ENCODE results near the gene ECI2. TPM values are rescaled to one million over a fixed set of nuclear protein-coding genes. Genes with fewer than 3 reads are reported as not detected.

ECI2 gene
- total RNA-seq, 4 donors from 2014 or later = 22.8 to 35.4 (median 30.2) TPM

DNA sequence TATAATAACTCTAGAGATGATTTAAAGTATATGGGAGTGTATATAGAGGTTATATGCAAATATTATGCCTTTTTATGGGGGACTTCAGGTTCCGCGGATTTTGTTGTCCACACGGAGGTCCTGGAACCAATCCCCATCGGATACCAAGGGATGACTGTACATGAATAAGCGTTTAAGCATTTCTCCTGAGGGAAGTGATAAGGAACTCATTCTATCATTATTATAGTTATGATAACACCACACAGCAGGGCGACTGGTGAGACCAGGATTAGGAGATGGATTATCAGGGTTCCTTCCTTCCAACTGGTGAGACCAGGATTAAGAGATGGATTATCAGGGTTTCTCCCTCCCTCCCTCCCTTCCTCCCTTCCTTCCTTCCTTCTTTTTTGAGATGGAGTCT is 6.6 kb downstream of the ECI2 start:
- intact Hi-C loops (cut with DNase I; ENCODE audit: low total_unique reads) = no loop called here
- TF ChIP-seq, protein P1, sequence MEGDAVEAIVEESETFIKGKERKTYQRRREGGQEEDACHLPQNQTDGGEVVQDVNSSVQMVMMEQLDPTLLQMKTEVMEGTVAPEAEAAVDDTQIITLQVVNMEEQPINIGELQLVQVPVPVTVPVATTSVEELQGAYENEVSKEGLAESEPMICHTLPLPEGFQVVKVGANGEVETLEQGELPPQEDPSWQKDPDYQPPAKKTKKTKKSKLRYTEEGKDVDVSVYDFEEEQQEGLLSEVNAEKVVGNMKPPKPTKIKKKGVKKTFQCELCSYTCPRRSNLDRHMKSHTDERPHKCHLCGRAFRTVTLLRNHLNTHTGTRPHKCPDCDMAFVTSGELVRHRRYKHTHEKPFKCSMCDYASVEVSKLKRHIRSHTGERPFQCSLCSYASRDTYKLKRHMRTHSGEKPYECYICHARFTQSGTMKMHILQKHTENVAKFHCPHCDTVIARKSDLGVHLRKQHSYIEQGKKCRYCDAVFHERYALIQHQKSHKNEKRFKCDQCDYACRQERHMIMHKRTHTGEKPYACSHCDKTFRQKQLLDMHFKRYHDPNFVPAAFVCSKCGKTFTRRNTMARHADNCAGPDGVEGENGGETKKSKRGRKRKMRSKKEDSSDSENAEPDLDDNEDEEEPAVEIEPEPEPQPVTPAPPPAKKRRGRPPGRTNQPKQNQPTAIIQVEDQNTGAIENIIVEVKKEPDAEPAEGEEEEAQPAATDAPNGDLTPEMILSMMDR (IDR thresholded peaks at IDR 0.05) = no peak
- TF ChIP-seq POLR2A (IDR thresholded peaks at IDR 0.05) = no peak
- no peak overlapping the region for H3K4me3 ChIP-seq (ENCODE audit: low read depth, poor library complexity, severe bottlenecking)
- 94% methylated on average over 6 of the region's 6 CpGs for WGBS, 2 donors
- no peak for DNase-seq (ENCODE audit: low spot score in 2 of 2)

DNA sequence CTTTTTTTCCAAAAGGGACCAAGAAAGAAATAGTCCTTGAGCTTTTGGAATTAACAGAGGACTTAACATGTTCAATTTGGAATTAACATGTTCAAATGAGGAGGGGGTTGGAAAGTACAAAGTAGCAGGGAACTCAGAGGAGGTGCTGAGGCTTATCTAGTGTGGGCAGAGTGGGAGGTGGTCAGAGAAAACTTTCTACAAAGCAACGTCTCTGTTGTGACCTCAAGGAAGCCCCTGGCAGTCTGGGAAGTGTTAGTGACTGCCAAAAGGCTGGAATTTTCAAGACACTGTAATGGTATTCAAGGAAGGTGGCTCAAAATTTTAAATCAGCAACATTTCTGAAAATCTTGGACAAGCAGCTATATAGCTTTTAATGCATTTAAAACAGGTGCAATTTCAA is 7.3 kb downstream of the ECI2 start:
- no peak overlapping the region for H3K4me3 ChIP-seq (ENCODE audit: low read depth, poor library complexity, severe bottlenecking)
- TF ChIP-seq, protein P1 (IDR thresholded peaks at IDR 0.05) = no peak
- TF ChIP-seq POLR2A (IDR thresholded peaks at IDR 0.05) = no peak
- DNase-seq (ENCODE audit: low spot score in 2 of 2) = no peak
- 46 to 55% methylated on average over 1 of the region's 1 CpG for WGBS, 2 donors
- intact Hi-C loops (cut with DNase I; ENCODE audit: low total_unique reads) = no loop called here

DNA sequence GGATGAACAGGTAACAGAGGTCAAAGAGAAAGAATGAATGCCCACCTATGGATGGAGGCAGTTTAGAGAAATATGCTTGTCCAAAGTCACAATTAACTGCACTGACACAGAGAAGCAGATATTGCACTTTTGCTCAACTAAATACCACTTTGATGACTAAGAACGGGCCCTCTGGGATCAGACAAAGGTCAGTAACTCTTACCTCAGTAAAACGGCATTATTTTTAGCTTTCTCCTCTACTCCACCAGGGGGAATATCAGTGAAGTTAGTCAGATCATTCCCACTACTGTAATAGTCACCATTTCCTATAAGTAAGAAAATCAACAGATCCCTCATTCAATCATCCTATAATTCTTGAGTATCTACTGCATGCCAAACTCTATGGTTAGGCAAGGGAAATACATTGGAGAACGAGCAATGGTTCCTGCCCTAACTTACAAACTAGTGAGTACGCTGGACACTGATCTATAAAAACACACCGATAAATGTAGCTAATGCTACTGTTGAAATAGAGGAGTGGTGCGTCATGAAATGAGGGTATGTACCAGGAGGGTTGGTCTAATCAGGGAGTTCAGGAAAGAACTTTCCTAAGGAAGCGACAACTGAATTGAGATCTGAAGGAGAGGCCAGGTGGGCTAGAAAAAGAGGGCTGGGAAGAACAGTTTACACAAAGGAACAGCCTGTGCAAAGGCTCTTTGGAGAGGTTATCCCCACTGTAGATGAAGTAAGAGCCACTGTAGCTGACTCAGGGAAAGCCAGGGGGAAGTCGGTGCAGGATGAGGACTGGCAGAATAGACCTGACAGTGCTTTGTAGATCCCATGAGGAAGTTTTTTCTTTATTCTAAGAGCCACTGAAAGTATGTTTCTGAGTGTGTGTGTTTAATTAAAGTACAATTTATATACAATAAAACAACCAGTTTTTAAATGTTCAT is 9.2 kb downstream of the ECI2 start:
- WGBS, 2 donors = 80 to 86% methylated on average over 7 to 8 of the region's 8 CpGs
- no peak overlapping the region for H3K4me3 ChIP-seq (ENCODE audit: low read depth, poor library complexity, severe bottlenecking)
- intact Hi-C loops (cut with DNase I; ENCODE audit: low total_unique reads) = no loop called here
- TF ChIP-seq POLR2A (IDR thresholded peaks at IDR 0.05) = no peak
- TF ChIP-seq, protein P1 (IDR thresholded peaks at IDR 0.05) = no peak
- no peak for DNase-seq (ENCODE audit: low spot score in 2 of 2)

DNA sequence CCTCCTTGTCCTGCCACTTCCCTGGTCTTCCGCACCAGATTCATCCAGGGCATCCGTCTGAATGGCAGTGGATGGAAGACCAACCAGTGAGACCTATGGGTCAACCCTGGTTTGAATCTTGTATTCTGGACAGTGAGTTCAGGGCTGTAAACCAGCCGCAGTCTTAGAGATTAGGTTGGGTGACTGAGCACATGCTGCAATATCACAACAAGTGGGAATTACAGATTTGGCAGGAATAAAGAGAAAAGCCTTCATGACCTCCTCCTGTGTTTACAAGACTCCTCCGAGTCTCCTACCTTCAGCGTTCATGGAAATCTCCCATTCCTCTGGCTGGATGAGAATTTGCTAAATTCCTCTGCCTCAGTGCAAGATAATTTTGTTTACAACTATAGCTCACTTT is 9.9 kb downstream of the ECI2 start:
- DNase-seq (ENCODE audit: low spot score in 2 of 2) = no peak
- H3K4me3 ChIP-seq (ENCODE audit: low read depth, poor library complexity, severe bottlenecking) = no peak overlapping the region
- intact Hi-C loops (cut with DNase I; ENCODE audit: low total_unique reads) = no loop called here
- no peak for TF ChIP-seq POLR2A (IDR thresholded peaks at IDR 0.05)
- TF ChIP-seq, protein P1 (IDR thresholded peaks at IDR 0.05) = no peak
- 94 to 95% methylated on average over 5 of the region's 5 CpGs for WGBS, 2 donors

DNA sequence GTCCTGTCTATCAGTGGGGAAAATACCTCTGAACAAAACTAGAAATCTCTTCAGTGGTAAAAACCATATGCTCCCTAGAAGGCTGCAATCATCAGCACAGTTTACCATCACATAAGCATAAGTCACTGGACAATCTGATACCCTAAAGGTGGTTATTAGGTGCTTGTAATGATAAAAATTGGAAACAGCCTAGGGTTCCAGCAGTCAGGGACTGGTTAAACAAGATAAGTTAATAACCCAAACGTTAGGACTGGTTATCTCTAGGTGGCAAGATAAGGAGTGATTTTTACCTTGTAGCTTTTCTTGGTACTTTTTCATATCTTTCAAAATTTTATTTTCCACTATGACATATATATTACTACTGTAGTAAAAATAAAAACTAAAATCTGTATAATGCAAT is 11.0 kb downstream of the ECI2 start:
- WGBS, 2 donors = 52 to 59% methylated on average over 1 of the region's 1 CpG
- no peak overlapping the region for H3K4me3 ChIP-seq (ENCODE audit: low read depth, poor library complexity, severe bottlenecking)
- intact Hi-C loops (cut with DNase I; ENCODE audit: low total_unique reads) = no loop called here
- no peak for TF ChIP-seq POLR2A (IDR thresholded peaks at IDR 0.05)
- TF ChIP-seq, protein P1 (IDR thresholded peaks at IDR 0.05) = no peak
- no peak for DNase-seq (ENCODE audit: low spot score in 2 of 2)
